ENCODE results near the gene RAB7B. TPM values are rescaled to one million over a fixed set of nuclear protein-coding genes. Genes with fewer than 3 reads are reported as not detected.

The RAB7B gene
- total and polyA plus RNA-seq, 4 experiments from 2014 or later, result 0.78 to 1.2 TPM; not detected in 2

DNA sequence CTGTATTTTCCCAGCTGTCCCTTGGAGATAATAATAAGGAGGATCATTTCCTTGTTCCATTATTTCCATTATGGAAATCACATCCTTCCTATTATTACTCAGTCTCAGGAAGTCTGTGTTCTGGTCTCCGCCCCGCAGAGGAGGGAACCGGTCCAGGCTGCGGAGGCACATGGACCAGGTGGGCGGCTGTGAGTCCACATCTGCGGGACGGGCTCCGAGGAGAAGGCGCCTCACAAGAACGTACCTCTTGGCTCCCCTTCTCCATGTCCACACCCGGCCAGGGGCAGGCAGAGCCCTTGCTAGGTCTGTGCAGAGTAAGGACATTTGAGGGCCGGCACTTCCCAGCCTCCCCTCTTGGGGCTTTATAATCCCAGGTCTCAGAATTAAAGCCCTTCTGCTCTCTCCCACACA lies 14.6 kb downstream of the RAB7B start:
- Histone ChIP-seq H3K36me3 (ENCODE audit: insufficient read depth, low read length) (no peaks in the 10 kb centered on the region), H3K4me3 (ENCODE audit: low read length in 2 of 2) (no peak overlapping the region), H3K27me3 (ENCODE audit: insufficient read depth, low read length) (no peaks in the 10 kb centered on the region), H3K9me3 (ENCODE audit: control insufficient read depth in 1 of 2, low read length in 2 of 2) (no peaks in the 10 kb centered on the region), H3K27ac (ENCODE audit: low read depth, low read length) (no peak overlapping the region), H3K4me1 (ENCODE audit: insufficient read depth, low read length) (no peaks in the 10 kb centered on the region)
- CTCF ChIA-PET (ENCODE audit: partially characterized antibody), result interaction anchor here (0.7 to 3.9 kb wide), 2 partner anchors 11 to 189 kb away, joined by 3 to 31 read pairs; no protein-coding TSS in a partner anchor
- POLR2A ChIA-PET (ENCODE audit: partially characterized antibody), result no interaction called here
- Mint-ChIP-seq H3K27me3 (peaks cover 5 to 15% of the 10 kb centered on the region in 2 donors), H3K9me3 (no peaks in the 10 kb centered on the region), H3K4me1 (no peaks in the 10 kb centered on the region), H3K27ac (no peak overlapping the region), H3K36me3 (no peaks in the 10 kb centered on the region), H3K4me3 (no peak overlapping the region)
- intact Hi-C loops (cut with micrococcal nuclease), result no loop called here
- no peak for DNase-seq

DNA sequence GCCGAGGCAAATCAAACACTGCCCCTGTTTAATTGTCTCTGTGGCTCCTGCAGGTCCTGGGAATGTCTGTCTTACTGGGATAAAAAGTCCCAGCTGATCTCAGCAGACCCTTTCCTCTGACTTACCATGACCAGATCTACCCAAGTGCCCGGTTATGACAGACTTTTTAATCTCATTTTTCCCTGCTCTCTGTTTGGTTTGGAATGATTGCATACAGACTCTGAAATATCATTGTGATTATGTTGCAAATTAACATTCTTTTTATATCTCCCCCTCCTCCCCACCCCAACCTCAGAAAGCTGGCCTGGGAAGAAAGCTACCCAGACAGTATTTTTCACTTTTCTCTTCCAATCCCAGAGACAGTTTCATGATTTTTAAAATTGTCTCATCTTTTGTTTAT lies 16.3 kb downstream of the RAB7B start:
- Histone ChIP-seq H3K27me3 (ENCODE audit: insufficient read depth, low read length) (no peaks in the 10 kb centered on the region), H3K36me3 (ENCODE audit: insufficient read depth, low read length) (no peaks in the 10 kb centered on the region), H3K9me3 (ENCODE audit: control insufficient read depth in 1 of 2, low read length in 2 of 2) (no peaks in the 10 kb centered on the region), H3K4me1 (ENCODE audit: insufficient read depth, low read length) (no peaks in the 10 kb centered on the region), H3K4me3 (ENCODE audit: low read length in 2 of 2) (no peak overlapping the region), H3K27ac (ENCODE audit: low read depth, low read length) (no peak overlapping the region)
- intact Hi-C loops (cut with micrococcal nuclease), result no loop called here
- Mint-ChIP-seq H3K4me3 (no peak overlapping the region), H3K27ac (peak overlapping the region in 1 of 7 donors; percentile 31), H3K27me3 (peaks cover 2 to 9% of the 10 kb centered on the region in 2 donors), H3K9me3 (peaks cover 0 to 6% (median 0%) of the 10 kb centered on the region in 8 donors), H3K36me3 (no peaks in the 10 kb centered on the region), H3K4me1 (no peaks in the 10 kb centered on the region)
- no peak for DNase-seq
- CTCF ChIA-PET (ENCODE audit: partially characterized antibody), result interaction anchor here (1.3 to 3.9 kb wide), 3 partner anchors 9 to 120 kb away, joined by 5 to 31 read pairs (median 12); no protein-coding TSS in a partner anchor
- POLR2A ChIA-PET (ENCODE audit: partially characterized antibody), result interaction anchor here (0.6 kb wide), 1 partner anchor 72 kb away, joined by 3 read pairs; no protein-coding TSS in a partner anchor

DNA sequence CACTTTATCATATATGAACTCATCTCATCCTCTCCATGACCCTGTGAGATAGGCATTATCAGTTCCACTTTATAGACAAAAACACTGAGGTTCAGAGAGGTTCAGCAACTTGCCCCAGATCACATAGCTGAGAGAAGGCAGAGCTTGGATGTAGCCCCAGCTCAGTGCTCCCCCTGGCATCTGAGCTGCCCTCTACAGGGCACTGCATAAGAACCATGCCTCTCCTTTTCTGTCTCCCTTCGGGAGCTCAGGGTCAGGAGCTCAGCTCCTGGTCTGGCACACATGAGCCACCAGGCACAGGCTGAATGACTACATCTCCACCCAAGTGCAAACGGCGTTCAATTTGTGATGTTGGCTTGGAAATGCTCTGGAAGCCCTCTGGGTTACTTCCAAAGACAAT lies 16.9 kb downstream of the RAB7B start:
- intact Hi-C loops (cut with micrococcal nuclease), result no loop called here
- no peaks in the 10 kb centered on the region for H3K4me1 ChIP-seq (ENCODE audit: insufficient read depth, low read length)
- Mint-ChIP-seq H3K27me3 (peaks cover 2 to 7% of the 10 kb centered on the region in 2 donors), H3K4me1 (no peaks in the 10 kb centered on the region), H3K27ac (no peak overlapping the region), H3K36me3 (no peaks in the 10 kb centered on the region), H3K4me3 (no peak overlapping the region), H3K9me3 (peaks cover 0 to 7% (median 0%) of the 10 kb centered on the region in 8 donors)
- no peaks in the 10 kb centered on the region for H3K36me3 ChIP-seq (ENCODE audit: insufficient read depth, low read length)
- DNase-seq, result no peak
- H3K27me3 ChIP-seq (ENCODE audit: insufficient read depth, low read length), result no peaks in the 10 kb centered on the region
- ChIA-PET CTCF (ENCODE audit: partially characterized antibody) (interaction anchor here (1.0 to 3.9 kb wide), 5 partner anchors 8 to 328 kb away, joined by 3 to 31 read pairs (median 5); no protein-coding TSS in a partner anchor), POLR2A (ENCODE audit: partially characterized antibody) (no interaction called here)
- no peak overlapping the region for H3K4me3 ChIP-seq (ENCODE audit: low read length in 2 of 2)
- H3K9me3 ChIP-seq (ENCODE audit: control insufficient read depth in 1 of 2, low read length in 2 of 2), result no peaks in the 10 kb centered on the region
- H3K27ac ChIP-seq (ENCODE audit: low read depth, low read length), result no peak overlapping the region

DNA sequence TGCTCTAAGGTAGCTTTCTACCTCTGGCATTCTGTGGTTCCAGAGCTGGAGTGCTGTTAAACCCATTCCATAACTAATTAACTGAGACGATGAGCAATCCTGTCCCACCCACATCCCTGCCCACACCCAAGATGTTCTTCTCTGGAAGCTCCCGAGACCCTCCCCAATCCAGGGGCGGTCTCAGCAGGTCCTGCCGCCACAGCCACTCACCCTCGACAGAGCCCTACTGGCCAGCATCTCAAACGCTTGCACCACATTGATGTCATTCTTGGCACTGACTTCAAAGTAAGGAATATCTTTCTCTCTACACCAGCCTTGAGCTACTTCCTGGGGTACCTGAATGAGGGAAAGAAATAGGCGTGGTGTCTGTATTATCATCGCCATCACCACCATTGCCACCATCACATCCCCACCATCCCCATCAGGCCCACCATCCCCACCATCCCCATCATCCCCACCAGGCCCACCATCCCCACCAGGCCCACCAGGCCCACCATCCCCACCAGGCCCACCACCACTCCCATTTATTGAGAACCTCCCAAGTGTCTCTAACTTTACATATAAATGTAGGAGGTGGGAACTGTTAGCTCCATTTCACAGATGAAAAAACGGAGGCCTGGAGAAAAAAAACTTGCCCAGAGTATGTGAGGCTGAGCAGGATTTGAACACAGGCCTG lies 17.7 kb downstream of the RAB7B start:
- DNase-seq, result no peak
- H3K4me1 Mint-ChIP-seq, result no peaks in the 10 kb centered on the region
- no peaks in the 10 kb centered on the region for H3K27me3 ChIP-seq (ENCODE audit: insufficient read depth, low read length)
- no peaks in the 10 kb centered on the region for H3K4me1 ChIP-seq (ENCODE audit: insufficient read depth, low read length)
- H3K27ac Mint-ChIP-seq, result no peak overlapping the region
- H3K4me3 ChIP-seq (ENCODE audit: low read length in 2 of 2), result no peak overlapping the region
- H3K36me3 Mint-ChIP-seq, result no peaks in the 10 kb centered on the region
- H3K36me3 ChIP-seq (ENCODE audit: insufficient read depth, low read length), result no peaks in the 10 kb centered on the region
- ChIA-PET CTCF (ENCODE audit: partially characterized antibody) (interaction anchor here (1.0 to 3.9 kb wide), 7 partner anchors 8 to 394 kb away, joined by 3 to 31 read pairs (median 4); no protein-coding TSS in a partner anchor), POLR2A (ENCODE audit: partially characterized antibody) (no interaction called here)
- intact Hi-C loops (cut with micrococcal nuclease), result loop anchor here (2.0 kb wide), 1 partner anchor 121 kb away; no protein-coding TSS in a partner anchor
- H3K9me3 ChIP-seq (ENCODE audit: control insufficient read depth in 1 of 2, low read length in 2 of 2), result no peaks in the 10 kb centered on the region
- no peak overlapping the region for H3K4me3 Mint-ChIP-seq
- H3K27ac ChIP-seq (ENCODE audit: low read depth, low read length), result no peak overlapping the region
- H3K9me3 Mint-ChIP-seq, result peaks cover 0 to 7% (median 0%) of the 10 kb centered on the region in 8 donors
- H3K27me3 Mint-ChIP-seq, result peaks cover 2 to 6% of the 10 kb centered on the region in 2 donors

DNA sequence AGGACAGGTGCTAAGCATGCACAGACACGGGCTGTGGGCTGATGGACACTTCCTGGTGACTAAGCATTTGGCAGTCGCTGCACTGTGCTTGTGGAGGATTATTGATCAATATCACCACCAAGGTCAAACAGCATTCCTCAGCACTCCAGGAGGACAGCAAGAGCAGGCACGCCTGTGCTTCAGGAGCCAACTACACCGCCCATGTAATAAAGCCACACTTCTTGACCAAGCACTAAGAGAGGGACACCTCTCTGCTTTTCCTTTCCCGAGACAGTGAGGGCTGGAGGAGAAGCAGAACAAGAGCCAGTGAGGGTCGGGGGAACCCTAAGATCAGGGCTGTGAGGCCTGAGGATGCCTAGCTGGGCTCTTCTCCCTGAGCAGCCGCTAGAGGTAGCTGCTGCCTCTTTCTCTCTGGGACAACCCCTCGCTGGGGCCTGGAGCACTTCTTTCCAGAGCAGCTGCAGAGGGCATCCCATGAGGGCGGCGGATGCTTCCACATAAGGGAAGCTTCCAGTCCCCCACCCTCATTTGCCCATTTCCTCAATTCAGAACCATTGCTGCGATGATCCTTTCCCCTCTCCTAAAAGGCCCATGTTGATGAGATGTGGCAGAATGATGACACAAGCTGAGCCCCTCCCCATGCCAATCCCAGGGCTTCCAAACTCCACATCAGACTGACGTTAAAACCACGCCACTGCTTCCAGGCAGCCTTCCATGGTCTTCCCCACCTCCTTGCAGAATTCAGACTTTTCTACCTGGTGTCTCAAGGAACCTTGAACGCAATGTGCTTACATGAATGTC lies 19.1 kb downstream of the RAB7B start:
- no peak overlapping the region for H3K4me3 ChIP-seq (ENCODE audit: low read length in 2 of 2)
- CTCF ChIA-PET (ENCODE audit: partially characterized antibody), result interaction anchor here (1.0 to 1.2 kb wide), 2 partner anchors 122 to 192 kb away, joined by 3 to 4 read pairs; no protein-coding TSS in a partner anchor
- H3K36me3 Mint-ChIP-seq, result no peaks in the 10 kb centered on the region

DNA sequence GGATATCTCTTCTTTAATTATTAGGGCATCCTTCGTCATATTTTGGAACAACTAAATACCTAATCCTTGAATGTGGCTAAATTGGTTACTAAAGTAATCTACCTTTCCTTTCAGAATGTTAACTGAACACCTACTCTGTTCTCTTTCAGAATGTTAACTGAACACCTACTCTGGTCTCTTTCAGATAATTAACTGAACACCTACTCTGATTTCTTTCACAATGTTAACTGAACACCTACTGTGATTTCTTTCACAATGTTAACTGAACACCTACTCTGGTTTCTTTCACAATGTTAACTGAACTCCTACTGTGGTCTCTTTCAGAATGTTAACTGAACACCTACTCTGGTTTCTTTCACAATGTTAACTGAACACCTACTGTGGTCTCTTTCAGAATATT lies 21.9 kb downstream of the RAB7B start:
- Mint-ChIP-seq H3K27ac (peak overlapping the region in 2 of 7 donors; percentile 17 to 62), H3K36me3 (no peaks in the 10 kb centered on the region), H3K27me3 (peaks cover 2 to 4% of the 10 kb centered on the region in 2 donors), H3K9me3 (peaks cover 0 to 7% (median 0%) of the 10 kb centered on the region in 8 donors), H3K4me1 (no peaks in the 10 kb centered on the region), H3K4me3 (no peak overlapping the region)
- Histone ChIP-seq H3K36me3 (ENCODE audit: insufficient read depth, low read length) (no peaks in the 10 kb centered on the region), H3K9me3 (ENCODE audit: control insufficient read depth in 1 of 2, low read length in 2 of 2) (no peaks in the 10 kb centered on the region), H3K4me3 (ENCODE audit: low read length in 2 of 2) (no peak overlapping the region), H3K27me3 (ENCODE audit: insufficient read depth, low read length) (no peaks in the 10 kb centered on the region), H3K4me1 (ENCODE audit: insufficient read depth, low read length) (no peaks in the 10 kb centered on the region), H3K27ac (ENCODE audit: low read depth, low read length) (no peak overlapping the region)
- no peak for DNase-seq
- intact Hi-C loops (cut with micrococcal nuclease), result no loop called here
- CTCF ChIA-PET (ENCODE audit: partially characterized antibody), result interaction anchor here (0.9 to 7.7 kb wide), 4 partner anchors 9 to 322 kb away, joined by 3 to 268 read pairs (median 57); no protein-coding TSS in a partner anchor
- POLR2A ChIA-PET (ENCODE audit: partially characterized antibody), result no interaction called here

More for the DNA sequence above, 19.1 kb downstream of the RAB7B start:
- H3K27me3 ChIP-seq (ENCODE audit: insufficient read depth, low read length), result no peaks in the 10 kb centered on the region
- POLR2A ChIA-PET (ENCODE audit: partially characterized antibody), result no interaction called here
- intact Hi-C loops (cut with micrococcal nuclease), result loop anchor here (2.0 kb wide), 1 partner anchor 123 kb away; no protein-coding TSS in a partner anchor
- Mint-ChIP-seq H3K9me3 (peaks cover 0 to 7% (median 0%) of the 10 kb centered on the region in 8 donors), H3K27me3 (no peaks in the 10 kb centered on the region), H3K27ac (peak overlapping the region in 1 of 7 donors; percentile 6), H3K4me3 (no peak overlapping the region), H3K4me1 (no peaks in the 10 kb centered on the region)
- H3K36me3 ChIP-seq (ENCODE audit: insufficient read depth, low read length), result no peaks in the 10 kb centered on the region
- H3K9me3 ChIP-seq (ENCODE audit: control insufficient read depth in 1 of 2, low read length in 2 of 2), result no peaks in the 10 kb centered on the region
- H3K27ac ChIP-seq (ENCODE audit: low read depth, low read length), result no peak overlapping the region
- no peak for DNase-seq
- H3K4me1 ChIP-seq (ENCODE audit: insufficient read depth, low read length), result no peaks in the 10 kb centered on the region

Measured in CD4-positive, alpha-beta memory T cell (primary cell).